ENCODE results near the gene PPP1R7.

- TF ChIP-seq, protein P1, sequence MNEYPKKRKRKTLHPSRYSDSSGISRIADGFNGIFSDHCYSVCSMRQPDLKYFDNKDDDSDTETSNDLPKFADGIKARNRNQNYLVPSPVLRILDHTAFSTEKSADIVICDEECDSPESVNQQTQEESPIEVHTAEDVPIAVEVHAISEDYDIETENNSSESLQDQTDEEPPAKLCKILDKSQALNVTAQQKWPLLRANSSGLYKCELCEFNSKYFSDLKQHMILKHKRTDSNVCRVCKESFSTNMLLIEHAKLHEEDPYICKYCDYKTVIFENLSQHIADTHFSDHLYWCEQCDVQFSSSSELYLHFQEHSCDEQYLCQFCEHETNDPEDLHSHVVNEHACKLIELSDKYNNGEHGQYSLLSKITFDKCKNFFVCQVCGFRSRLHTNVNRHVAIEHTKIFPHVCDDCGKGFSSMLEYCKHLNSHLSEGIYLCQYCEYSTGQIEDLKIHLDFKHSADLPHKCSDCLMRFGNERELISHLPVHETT (tag by site-specific recombination; IDR thresholded peaks at IDR 0.05): no peak
- no peak for TF ChIP-seq FEZF1 (tag by site-specific recombination; IDR thresholded peaks at IDR 0.05)
Observed at GRCh38 chr2:241111440-241111805, 38.8 kb upstream of the PPP1R7 start.
